Muscle of leg (tissue), 11 donors: Measurements from ENCODE around the gene YY2. TPM values are rescaled to one million over a fixed set of nuclear protein-coding genes. Genes with fewer than 3 reads are reported as not detected.

ENCODE experiments used
- DNase-seq: peaks from one replicate; pipeline ENCODE4 v3.0.0; 2013
- H3K27ac ChIP-seq: one replicate; pipeline ENCODE4 v1.5.1; 2013; ENCODE audit warnings: mild to moderate bottlenecking, low read length, control low read depth
- H3K27me3 ChIP-seq: one replicate; pipeline ENCODE4 v1.6.1; 2013; ENCODE audit warnings: low read length; ENCODE audit not compliant: control insufficient read depth, insufficient read depth
- H3K36me3 ChIP-seq: one replicate; pipeline ENCODE4 v1.6.1; 2013; ENCODE audit warnings: low read length; ENCODE audit not compliant: control insufficient read depth, insufficient read depth
- H3K4me1 ChIP-seq: one replicate; pipeline ENCODE4 v1.6.1; 2013; ENCODE audit warnings: low read length; ENCODE audit not compliant: control insufficient read depth, insufficient read depth
- H3K4me3 ChIP-seq: one replicate; pipeline ENCODE4 v1.5.1; 2013; ENCODE audit warnings: low read length, control low read depth
- H3K9me3 ChIP-seq: replicated peaks from 2 replicates; pipeline ENCODE4 v1.6.1; 2013; ENCODE audit warnings: low read depth, low read length; ENCODE audit not compliant: control insufficient read depth
- WGBS: methylation state at CpG from one replicate; pipeline ENCODE4 v1.1.5; 2013; ENCODE audit warnings: missing lambda C conversion rate; ENCODE audit not compliant: insufficient coverage; 5-methylcytosine and 5-hydroxymethylcytosine counted together
- polyA plus RNA-seq, 8 donors: library from polyadenylated mRNA; unstranded; fragments of 120-200 nt; gene quantifications; one replicate each; pipeline versions ENCODE4 v1.2.1 to v1.2.3, GENCODE V29; 2013; ENCODE audit warnings: inconsistent platforms in 1 of 8, low replicate concordance in 1 of 8; ENCODE audit not compliant: insufficient read length in 8 of 8, insufficient read depth in 1 of 8
- total RNA-seq: library from RNA; stranded (reverse); fragments of 120-200 nt; gene quantifications from one replicate; pipeline ENCODE4 v1.2.4, GENCODE V29; 2013

The YY2 gene
- total and polyA plus RNA-seq, 9 donors = 0.93 to 2.5 (median 1.5) TPM

GRCh38 chrX:21838937-21839333, 16.9 kb upstream of the YY2 start:
- peak overlapping the region; percentile 82 for H3K27ac ChIP-seq
- H3K4me1 ChIP-seq = peaks cover 3% of the 10 kb centered on the region
- peak overlapping the region; percentile 76 for H3K4me3 ChIP-seq
- H3K36me3 ChIP-seq = no peaks in the 10 kb centered on the region
- no peaks in the 10 kb centered on the region for H3K9me3 ChIP-seq
- peaks cover 20% of the 10 kb centered on the region for H3K27me3 ChIP-seq
- DNase-seq = peak; percentile 49
- no CpG with 5 or more reads among the region's 4 CpGs for WGBS

GRCh38 chrX:21839334-21840192, 16.2 kb upstream of the YY2 start, which contains the start of gene MBTPS2:
Gene MBTPS2, plus strand, starts transcription at chrX:21839617. Its CDS starts 118 bp downstream, at chrX:21839735.
- Histone ChIP-seq H3K4me1 (peaks cover 3% of the 10 kb centered on the region), H3K36me3 (peaks cover 3% of the 10 kb centered on the region), H3K27ac (peak within 1 kb of the TSS; percentile 82), H3K4me3 (peak within 1 kb of the TSS; percentile 76), H3K27me3 (peaks cover 23% of the 10 kb centered on the region), H3K9me3 (no peaks in the 10 kb centered on the region)
- 25% methylated on average over 52 of the region's 61 CpGs for WGBS
- DNase-seq = peak; percentile 95

- Histone ChIP-seq H3K9me3 (no peaks in the 10 kb centered on the region), H3K27me3 (peaks cover 23% of the 10 kb centered on the region), H3K27ac (peak overlapping the region; percentile 82), H3K36me3 (peaks cover 3% of the 10 kb centered on the region), H3K4me3 (peak overlapping the region; percentile 76), H3K4me1 (peaks cover 3% of the 10 kb centered on the region)
- DNase-seq = no peak
- 33% methylated on average over 4 of the region's 6 CpGs for WGBS
Observed at GRCh38 chrX:21840193-21840545, 15.6 kb upstream of the YY2 start.

DNA sequence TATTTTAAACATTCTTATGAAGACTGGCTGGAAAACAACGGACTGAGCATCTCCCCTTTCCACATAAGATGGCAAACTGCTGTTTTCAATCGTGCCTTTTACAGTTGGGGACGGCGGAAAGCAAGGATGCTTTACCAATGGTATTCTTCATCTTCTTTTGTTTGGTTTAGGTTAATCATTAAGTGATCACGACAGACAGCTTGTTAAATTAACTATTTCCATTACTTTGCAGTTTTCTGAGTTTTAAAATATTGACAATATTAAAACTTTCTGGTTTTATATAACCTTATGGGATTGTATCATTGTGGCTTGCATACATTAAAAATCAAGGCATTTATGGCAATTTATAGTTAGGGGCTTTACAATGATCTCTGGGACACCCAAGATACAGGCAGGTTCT, 12.6 kb upstream of the YY2 start:
- Histone ChIP-seq H3K36me3 (peaks cover 3% of the 10 kb centered on the region), H3K27ac (no peak overlapping the region)

DNA sequence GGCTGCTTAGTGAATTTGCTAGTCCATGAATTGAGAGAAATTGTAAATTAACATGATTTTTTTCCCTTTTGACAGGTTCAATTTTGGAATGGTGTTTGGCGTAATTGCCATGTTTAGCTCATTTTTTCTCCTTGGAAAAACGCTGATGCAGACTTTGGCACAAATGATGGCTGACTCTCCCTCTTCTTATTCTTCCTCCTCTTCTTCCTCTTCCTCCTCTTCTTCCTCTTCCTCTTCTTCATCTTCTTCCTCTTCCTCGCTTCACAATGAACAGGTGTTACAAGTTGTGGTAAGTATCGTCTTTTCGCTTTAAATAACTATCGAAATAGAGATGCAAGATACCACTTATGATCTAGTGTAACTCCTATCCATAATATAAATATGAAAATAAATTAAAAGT, 10.7 kb upstream of the YY2 start:
- Histone ChIP-seq H3K4me1 (peaks cover 3% of the 10 kb centered on the region), H3K27ac (no peak overlapping the region), H3K36me3 (peaks cover 3% of the 10 kb centered on the region), H3K9me3 (no peaks in the 10 kb centered on the region), H3K27me3 (peaks cover 5% of the 10 kb centered on the region), H3K4me3 (no peak overlapping the region)
- WGBS = no CpG with 5 or more reads among the region's 6 CpGs
- no peak for DNase-seq

More for the DNA sequence above, 12.6 kb upstream of the YY2 start:
- Histone ChIP-seq H3K4me1 (peaks cover 3% of the 10 kb centered on the region), H3K27me3 (peaks cover 14% of the 10 kb centered on the region), H3K4me3 (no peak overlapping the region), H3K9me3 (no peaks in the 10 kb centered on the region)
- no peak for DNase-seq
- no CpG with 5 or more reads among the region's 5 CpGs for WGBS

GRCh38 chrX:21847342-21847741, 8.4 kb upstream of the YY2 start:
- Histone ChIP-seq H3K27me3 (peaks cover 2% of the 10 kb centered on the region), H3K9me3 (no peaks in the 10 kb centered on the region), H3K27ac (peak overlapping the region; percentile 40), H3K4me1 (no peaks in the 10 kb centered on the region), H3K4me3 (no peak overlapping the region), H3K36me3 (peaks cover 3% of the 10 kb centered on the region)
- DNase-seq = peak; percentile 54
- no CpG with 5 or more reads among the region's 1 CpG for WGBS

DNA sequence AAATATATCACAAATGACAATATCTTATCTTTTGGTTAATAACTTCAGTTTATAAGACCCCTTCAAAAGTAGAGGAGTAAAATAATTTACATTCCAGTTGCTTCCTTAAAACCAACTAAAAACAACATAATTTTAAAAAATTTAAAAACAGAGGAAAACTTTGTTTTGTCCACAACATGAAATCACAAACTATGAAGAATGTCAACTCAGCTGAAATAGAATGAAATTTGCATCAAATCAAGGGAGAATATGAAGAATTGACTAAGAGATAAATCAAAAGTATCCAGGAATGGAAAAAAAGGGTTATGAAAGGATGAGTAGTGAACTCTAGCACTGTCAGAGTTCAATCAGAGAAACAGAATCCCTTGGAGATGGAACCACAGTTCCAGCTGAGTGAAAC, 2.2 kb upstream of the YY2 start:
- Histone ChIP-seq H3K36me3 (peaks cover 9% of the 10 kb centered on the region), H3K4me1 (no peaks in the 10 kb centered on the region), H3K9me3 (no peaks in the 10 kb centered on the region), H3K27ac (no peak overlapping the region), H3K27me3 (peaks cover 7% of the 10 kb centered on the region), H3K4me3 (no peak overlapping the region)
- DNase-seq = no peak

DNA sequence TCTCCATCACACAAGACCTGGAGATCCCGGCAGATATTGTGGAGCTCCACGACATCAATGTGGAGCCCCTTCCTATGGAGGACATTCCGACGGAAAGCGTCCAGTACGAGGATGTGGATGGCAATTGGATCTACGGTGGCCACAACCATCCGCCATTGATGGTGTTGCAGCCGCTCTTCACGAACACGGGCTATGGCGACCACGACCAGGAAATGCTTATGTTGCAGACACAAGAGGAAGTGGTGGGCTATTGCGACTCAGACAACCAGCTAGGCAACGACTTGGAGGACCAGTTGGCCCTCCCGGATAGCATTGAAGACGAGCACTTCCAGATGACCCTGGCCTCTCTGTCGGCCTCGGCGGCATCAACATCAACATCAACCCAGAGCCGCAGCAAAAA, 717 bp downstream of the YY2 start:
- 94% methylated on average over 21 of the region's 21 CpGs for WGBS
- Histone ChIP-seq H3K36me3 (peaks cover 9% of the 10 kb centered on the region), H3K4me1 (no peaks in the 10 kb centered on the region), H3K27ac (no peak overlapping the region), H3K9me3 (no peaks in the 10 kb centered on the region), H3K27me3 (peaks cover 7% of the 10 kb centered on the region), H3K4me3 (no peak overlapping the region)
- DNase-seq = no peak

- no peak for DNase-seq
- no CpG with 5 or more reads among the region's 1 CpG for WGBS
Observed at GRCh38 chrX:21863241-21863640, 7.5 kb downstream of the YY2 start.

DNA sequence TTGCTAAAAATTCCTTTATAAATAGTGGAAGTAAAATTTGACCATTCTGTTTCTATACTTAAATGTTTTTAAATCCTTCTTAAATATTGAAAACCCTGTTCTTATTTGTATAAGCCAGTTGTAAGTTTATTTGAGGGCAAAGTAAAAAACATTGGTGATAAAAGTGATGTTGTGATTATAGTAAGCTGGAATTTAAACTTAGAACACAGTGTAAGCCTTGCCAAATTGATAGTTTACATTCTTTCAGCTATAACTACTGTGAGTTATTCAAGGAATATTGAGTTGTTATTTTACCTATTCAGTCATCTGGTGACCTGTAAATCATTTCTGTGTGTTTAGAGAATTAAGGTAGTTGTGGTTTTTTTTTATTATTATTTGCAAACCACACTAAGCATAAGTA, 9.6 kb downstream of the YY2 start:
- DNase-seq = no peak
- no peak overlapping the region for H3K27ac ChIP-seq
- H3K4me3 ChIP-seq = no peak overlapping the region
- H3K4me1 ChIP-seq = no peaks in the 10 kb centered on the region
- peaks cover 2% of the 10 kb centered on the region for H3K27me3 ChIP-seq
- H3K9me3 ChIP-seq = no peaks in the 10 kb centered on the region
- H3K36me3 ChIP-seq = no peaks in the 10 kb centered on the region

More at GRCh38 chrX:21863241-21863640, 7.5 kb downstream of the YY2 start:
- H3K9me3 ChIP-seq = no peaks in the 10 kb centered on the region
- no peaks in the 10 kb centered on the region for H3K36me3 ChIP-seq
- H3K4me3 ChIP-seq = no peak overlapping the region
- no peaks in the 10 kb centered on the region for H3K27me3 ChIP-seq
- no peaks in the 10 kb centered on the region for H3K4me1 ChIP-seq
- no peak overlapping the region for H3K27ac ChIP-seq
